A549 (cell line): ENCODE measurements around the gene KCNH2. TPM values are rescaled to one million over a fixed set of nuclear protein-coding genes. Genes with fewer than 3 reads are reported as not detected.
"Not testable (repeated sequence)": the region's sequence is repeated elsewhere in the genome, so short reads cannot be mapped to it uniquely, and the experiment has no call there.

Source experiments
- ATAC-seq, 2 experiments: fragments of 200-7000 bp in 1 of 2; fragments of >200 bp in 1 of 2; cut with Nextera tagmentation in 1 of 2; cut with Tn5 transposase in 1 of 2; 3 replicates each; pipeline versions ENCODE4 v1.8.0 to v1.9.1; 2018 to 2020; ENCODE audit warnings: mild to moderate bottlenecking in 1 of 2, moderate library complexity in 1 of 2
- CTCF ChIA-PET: fragments of 300-600 bp; sonication (Branson Sonifier 250); formaldehyde crosslinking; extraction: SDS; loops from one replicate; lab custom pipeline; 2021; ENCODE audit warnings: antibody characterized with exemption, inconsistent platforms; lab: Yijun Ruan, JAX
- POLR2A ChIA-PET: fragments of 350-600 bp; formaldehyde crosslinking; extraction: SDS; loops from one replicate; lab custom pipeline; 2021; ENCODE audit warnings: antibody characterized with exemption, inconsistent platforms; lab: Yijun Ruan, JAX
- DNase-seq, 2 experiments: peaks; one replicate each; pipeline versions ENCODE4 v3.0.0 to v3.0.0-alpha.2; 2011 to 2016; ENCODE audit warnings: low read depth in 1 of 2, low spot score in 1 of 2
- FAIRE-seq: peaks from 2 replicates; lab custom pipeline; 2011; peaks lifted over from hg19 to GRCh38; lab: Jason Lieb, UNC
- H3K27ac ChIP-seq, 2 experiments: fragments of >200 bp; sonication (Bioruptor Twin); formaldehyde crosslinking; 3 replicates each; pipeline ENCODE4 v1.5.1; 2016 to 2017
- H3K4me1 ChIP-seq: fragments of >200 bp; sonication (Bioruptor Twin); formaldehyde crosslinking; 3 replicates; pipeline ENCODE4 v1.6.1; 2016
- H3K4me2 ChIP-seq: fragments of >200 bp; sonication (Bioruptor Twin); formaldehyde crosslinking; 3 replicates; pipeline ENCODE4 v1.6.1; 2016
- H3K4me3 ChIP-seq: fragments of >200 bp; sonication (Bioruptor Twin); formaldehyde crosslinking; 3 replicates; pipeline ENCODE4 v1.5.1; 2016
- H3K9me3 ChIP-seq: fragments of >200 bp; sonication (Bioruptor Twin); formaldehyde crosslinking; 3 replicates; pipeline ENCODE4 v1.6.1; 2016
- BHLHE40 ChIP-seq: IDR thresholded peaks from 2 replicates; pipeline ENCODE4 v1.6.1; 2012; ENCODE audit warnings: low read depth, low read length, inconsistent platforms
- CBX2 ChIP-seq: fragments of 200-600 bp; sonication (generic); IDR thresholded peaks from 2 replicates; pipeline ENCODE4 v1.6.1; 2016; ENCODE audit warnings: low read depth, mild to moderate bottlenecking, borderline replicate concordance
- CTCF ChIP-seq: fragments of >200 bp; sonication (Bioruptor Twin); formaldehyde crosslinking; IDR thresholded peaks from 3 replicates; pipeline ENCODE4 v1.5.1; 2016
- ESRRA ChIP-seq: fragments of 150-350 bp; IDR thresholded peaks from 2 replicates; pipeline ENCODE4 v1.6.1; 2014; ENCODE audit warnings: mild to moderate bottlenecking, low read length, borderline replicate concordance
- GATA3 ChIP-seq: IDR thresholded peaks from 2 replicates; pipeline ENCODE4 v1.6.1; 2012; ENCODE audit warnings: borderline replicate concordance
- HDAC2 ChIP-seq: fragments of 200-600 bp; sonication (generic); IDR thresholded peaks from 2 replicates; pipeline ENCODE4 v1.6.1; 2016
- JUN ChIP-seq, 2 experiments: fragments of >200 bp; sonication (Bioruptor Twin); formaldehyde crosslinking; IDR thresholded peaks; 2 replicates in 1 of 2; 3 replicates in 1 of 2; pipeline ENCODE4 v1.6.1; 2016 to 2017
- KDM1A ChIP-seq: fragments of 200-600 bp; sonication (generic); IDR thresholded peaks from 2 replicates; pipeline ENCODE4 v1.6.1; 2016; ENCODE audit warnings: low read depth, mild to moderate bottlenecking
- MAZ ChIP-seq: fragments of 150-350 bp; IDR thresholded peaks from 2 replicates; pipeline ENCODE4 v1.6.1; 2014; ENCODE audit warnings: antibody characterized with exemption, low read depth, low read length, borderline replicate concordance
- NFE2L2 ChIP-seq: fragments of 150-350 bp; conservative IDR thresholded peaks from 2 replicates; pipeline ENCODE4 v1.6.1; 2014; ENCODE audit warnings: low read length
- NPAS2 ChIP-seq: fragments of 250-450 bp; sonication (Bioruptor Pico); IDR thresholded peaks from 2 replicates; pipeline ENCODE4 v1.8.0; 2022; ENCODE audit warnings: mild to moderate bottlenecking, moderate library complexity, borderline replicate concordance
- POLR2AphosphoS2 ChIP-seq: conservative IDR thresholded peaks from 2 replicates; pipeline ENCODE4 v1.6.1; 2012; ENCODE audit warnings: low read length, improper control_type of control experiment, inconsistent platforms
- RAD21 ChIP-seq, 2 experiments: fragments of >200 bp in 1 of 2; sonication (Bioruptor Twin) in 1 of 2; formaldehyde crosslinking in 1 of 2; IDR thresholded peaks in 1 of 2; conservative IDR thresholded peaks in 1 of 2; 2 replicates in 1 of 2; 3 replicates in 1 of 2; pipeline ENCODE4 v1.6.1; 2012 to 2018; ENCODE audit warnings: inconsistent platforms in 1 of 2
- RCOR1 ChIP-seq: fragments of 150-350 bp; IDR thresholded peaks from 2 replicates; pipeline ENCODE4 v1.6.1; 2014; ENCODE audit warnings: antibody characterized with exemption, low read length, low read depth
- REST ChIP-seq: fragments of 200-600 bp; sonication (generic); IDR thresholded peaks from 2 replicates; pipeline ENCODE4 v1.6.1; 2016; ENCODE audit warnings: antibody characterized with exemption, mild to moderate bottlenecking, moderate library complexity
- SREBF2 ChIP-seq: fragments of 450-650 bp; IDR thresholded peaks from 2 replicates; pipeline ENCODE4 v1.6.1; 2014; ENCODE audit warnings: mild to moderate bottlenecking, moderate library complexity
- USF2 ChIP-seq: fragments of 450-650 bp; IDR thresholded peaks from 2 replicates; pipeline ENCODE4 v1.6.1; 2014; ENCODE audit warnings: antibody characterized with exemption
- ZFP36 ChIP-seq: fragments of 450-650 bp; IDR thresholded peaks from 2 replicates; pipeline ENCODE4 v1.6.1; 2014; ENCODE audit warnings: borderline replicate concordance; ENCODE audit not compliant: partially characterized antibody
- ZNF302 ChIP-seq: fragments of 250-450 bp; sonication (Bioruptor Pico); IDR thresholded peaks from 2 replicates; pipeline ENCODE4 v1.9.0; 2021; ENCODE audit warnings: inconsistent platforms, mild to moderate bottlenecking, moderate library complexity
- WGBS: methylation state at CpG from one replicate; pipeline ENCODE4 v1.1.6; 2017; ENCODE audit errors: missing lambda C conversion rate; 5-methylcytosine and 5-hydroxymethylcytosine counted together
- polyA plus RNA-seq, 4 experiments: library from polyadenylated mRNA; depleted of rRNA in 3 of 4; stranded (reverse); fragments of >200 nt; fragmentation: RNase III in 1 of 4; extraction: RNeasy Plus Mini Kit Qiagen cat#74134 plus additional on column Dnase treatment in 1 of 4; gene quantifications; 2 replicates in 3 of 4; 3 replicates in 1 of 4; pipeline ENCODE4 v1.2.3, GENCODE V29; 2011 to 2017

The KCNH2 gene
- polyA plus RNA-seq, 2 of the 4 experiments (the other 2 are of a cell fraction): 0.26 to 0.41 TPM

DNA sequence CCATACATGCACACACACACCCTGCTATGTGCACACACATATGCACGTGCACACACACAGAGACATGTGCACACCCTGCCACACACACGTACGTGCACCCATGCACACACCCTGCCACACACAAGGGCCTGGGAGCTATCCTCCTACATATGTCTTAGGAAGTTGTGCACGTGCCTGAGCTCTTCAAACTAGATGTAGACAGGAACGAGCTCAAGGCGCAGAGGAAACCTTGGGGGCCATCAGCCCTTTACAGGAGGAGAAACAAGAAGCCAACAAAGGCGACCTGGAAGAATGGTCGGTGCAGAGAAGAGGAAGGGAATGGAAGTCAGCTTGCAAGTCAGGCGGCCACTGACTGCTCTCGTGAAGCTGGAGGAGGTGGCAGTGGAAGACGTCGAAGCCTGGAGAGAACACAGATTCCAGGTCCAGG is 67.1 kb downstream of the KCNH2 start:
- ATAC-seq (peak; percentile 45 to 61; a peak in 3 of 6 replicates), FAIRE-seq (no peak), DNase-seq (no peak)
- no peak overlapping the region for H3K4me3 ChIP-seq
- ChIA-PET POLR2A (no interaction called here), CTCF (interaction anchor here (1.0 to 6.8 kb wide), 4 partner anchors 9 to 107 kb away, joined by 3 to 54 read pairs (median 6); no protein-coding TSS in a partner anchor)
- H3K4me2 ChIP-seq: no peak overlapping the region
- TF ChIP-seq CBX2 (no peak), RAD21 (conservative IDR thresholded peaks at IDR 0.05 in 1 of 2, IDR thresholded peaks at IDR 0.05 in 1 of 2) (no peak), NPAS2 (no peak), USF2 (no peak), NFE2L2 (no peak), CTCF (no peak), MAZ (no peak), RCOR1 (no peak), HDAC2 (no peak), ZNF302 (CRISPR knock-in tag) (no peak), ESRRA (no peak), JUN (IDR thresholded peaks at IDR 0.05) (no peak), ZFP36 (no peak), GATA3 (no peak), SREBF2 (no peak), KDM1A (no peak)
- H3K27ac ChIP-seq: no peak overlapping the region
- WGBS: 43% methylated on average over 10 of the region's 12 CpGs
- H3K4me1 ChIP-seq: no peaks in the 10 kb centered on the region
- H3K9me3 ChIP-seq: no peaks in the 10 kb centered on the region

DNA sequence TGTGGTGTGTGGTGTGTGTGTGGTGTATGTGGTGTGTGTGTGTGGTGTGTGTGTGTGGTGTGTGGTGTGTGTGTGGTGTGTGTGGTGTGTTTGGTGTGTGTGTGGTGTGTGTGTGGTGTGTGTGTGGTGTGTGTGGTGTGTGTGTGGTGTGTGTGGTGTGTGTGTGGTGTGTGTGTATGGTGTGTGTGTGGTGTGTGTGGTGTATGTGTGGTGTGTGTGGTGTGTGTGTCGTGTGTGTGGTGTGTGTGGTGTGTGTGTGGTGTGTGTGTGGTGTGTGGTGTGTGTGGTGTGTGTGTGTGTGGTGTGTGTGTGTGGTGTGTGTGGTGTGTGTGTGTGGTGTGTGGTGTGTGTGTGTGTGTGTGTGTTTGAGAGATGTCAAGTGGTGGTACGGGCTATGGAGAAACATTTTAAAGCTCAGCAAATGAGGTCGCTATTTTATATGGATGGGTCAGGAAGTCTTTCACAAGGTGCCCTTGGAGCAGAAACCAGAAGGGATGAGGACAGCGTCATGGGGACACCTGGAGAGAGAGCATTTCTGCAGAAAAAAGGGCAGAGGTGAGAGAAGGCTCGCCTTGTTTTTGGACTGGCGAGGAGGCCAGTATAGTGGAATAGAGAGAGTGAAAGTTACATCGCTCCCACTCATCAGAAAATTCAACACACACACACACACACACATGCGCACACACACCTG is 67.7 kb downstream of the KCNH2 start:
- H3K4me1 ChIP-seq, FAIRE-seq, DNase-seq, H3K9me3 ChIP-seq, H3K4me3 ChIP-seq, POLR2A ChIA-PET, H3K4me2 ChIP-seq, H3K27ac ChIP-seq: not testable (repeated sequence)
- CTCF ChIA-PET: interaction anchor here (1.0 to 6.8 kb wide), 4 partner anchors 8 to 108 kb away, joined by 3 to 54 read pairs (median 6); no protein-coding TSS in a partner anchor
- ATAC-seq: peak in 1 of 2 experiments; percentile 31; a peak in 2 of 6 replicates
- WGBS: 44% methylated on average over 7 of the region's 8 CpGs

- FAIRE-seq (no peak), DNase-seq (no peak), ATAC-seq (no peak)
- Histone ChIP-seq H3K4me1 (no peaks in the 10 kb centered on the region), H3K4me3 (no peak overlapping the region), H3K27ac (no peak overlapping the region), H3K4me2 (no peak overlapping the region), H3K9me3 (no peaks in the 10 kb centered on the region)
- ChIA-PET CTCF (interaction anchor here (0.8 to 2.1 kb wide), 4 partner anchors 11 to 76 kb away, joined by 3 to 16 read pairs (median 4); no protein-coding TSS in a partner anchor), POLR2A (no interaction called here)
- WGBS: 52% methylated on average over 8 of the region's 8 CpGs
- TF ChIP-seq POLR2AphosphoS2 (no peak), REST (no peak), BHLHE40 (no peak), NPAS2 (no peak)
Measured at GRCh38 chr7:150909200-150909995, 68.7 kb downstream of the KCNH2 start.
